MG63 (cell line): ENCODE results near the gene LRMDA. TPM values are rescaled to one million over a fixed set of nuclear protein-coding genes. Genes with fewer than 3 reads are reported as not detected.
"Not testable (repeated sequence)": the region's sequence is repeated elsewhere in the genome, so short reads cannot be mapped to it uniquely, and the experiment has no call there.

Source experiments
- DNase-seq: peaks from one replicate; pipeline ENCODE4 v3.0.0-alpha.2; 2020
- H3K27me3 ChIP-seq: fragments of 250-450 bp; sonication (Bioruptor Pico); 2 replicates; pipeline ENCODE4 v1.5.1; 2020; ENCODE audit warnings: mild to moderate bottlenecking, moderate library complexity
- H3K36me3 ChIP-seq: fragments of 250-450 bp; sonication (Bioruptor Pico); 2 replicates; pipeline ENCODE4 v1.5.1; 2020; ENCODE audit warnings: mild to moderate bottlenecking, moderate library complexity
- H3K4me3 ChIP-seq: fragments of 250-450 bp; sonication (Bioruptor Pico); 2 replicates; pipeline ENCODE4 v1.5.1; 2020; ENCODE audit warnings: mild to moderate bottlenecking, moderate library complexity
- H3K9me3 ChIP-seq: fragments of 250-450 bp; sonication (Bioruptor Pico); 2 replicates; pipeline ENCODE4 v1.5.1; 2020; ENCODE audit warnings: mild to moderate bottlenecking, moderate library complexity
- total RNA-seq: library from RNA; depleted of rRNA; stranded (reverse); fragments of >200 nt; shearing (Covaris generic); gene quantifications from 2 replicates; pipeline ENCODE4 v1.2.3, GENCODE V29; 2014; ENCODE audit warnings: low replicate concordance

LRMDA gene
- total RNA-seq, 1 experiment from 2014 or later = 1.3 TPM

DNA sequence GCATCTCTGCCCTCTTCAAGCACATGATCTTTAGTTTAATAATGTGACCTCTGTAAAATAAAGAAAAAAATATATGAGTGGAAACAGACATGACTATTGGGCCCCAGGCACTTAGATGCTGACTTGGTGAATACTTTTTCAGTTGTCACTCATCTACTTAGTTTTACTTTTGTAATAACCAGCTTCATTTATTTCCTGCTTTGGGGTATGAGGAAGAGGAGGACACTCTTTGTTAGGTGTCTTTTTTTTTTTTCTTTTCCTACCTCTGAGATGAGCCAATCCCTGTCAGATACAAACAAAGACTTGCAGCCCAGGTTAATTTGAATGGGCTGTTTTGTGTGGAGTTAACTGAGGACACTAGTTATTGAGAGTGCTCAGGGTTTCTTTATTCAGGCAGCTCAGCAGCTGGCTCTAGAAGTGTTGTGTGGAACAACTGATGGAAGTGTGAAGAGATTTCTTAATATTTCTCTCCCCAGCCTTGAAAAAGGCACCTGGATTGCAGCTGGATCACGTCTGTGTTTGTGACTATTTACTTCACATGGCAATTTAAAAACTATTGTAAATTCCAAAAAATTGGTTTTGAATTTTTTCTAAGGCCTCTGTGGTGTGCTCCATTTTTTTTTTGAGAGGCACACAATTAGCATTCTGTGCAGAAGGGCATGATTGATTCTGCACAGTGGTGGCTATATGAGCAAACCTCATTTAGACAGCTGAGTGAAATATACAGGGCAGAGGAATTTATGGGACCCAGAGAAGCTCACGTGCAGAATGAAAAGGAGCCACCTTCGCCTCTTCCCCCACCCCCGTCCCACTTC is 333.8 kb downstream of the LRMDA start:
- Histone ChIP-seq H3K27me3 (no peaks in the 10 kb centered on the region), H3K36me3 (no peaks in the 10 kb centered on the region), H3K9me3 (no peaks in the 10 kb centered on the region), H3K4me3 (no peak overlapping the region)
- no peak for DNase-seq

DNA sequence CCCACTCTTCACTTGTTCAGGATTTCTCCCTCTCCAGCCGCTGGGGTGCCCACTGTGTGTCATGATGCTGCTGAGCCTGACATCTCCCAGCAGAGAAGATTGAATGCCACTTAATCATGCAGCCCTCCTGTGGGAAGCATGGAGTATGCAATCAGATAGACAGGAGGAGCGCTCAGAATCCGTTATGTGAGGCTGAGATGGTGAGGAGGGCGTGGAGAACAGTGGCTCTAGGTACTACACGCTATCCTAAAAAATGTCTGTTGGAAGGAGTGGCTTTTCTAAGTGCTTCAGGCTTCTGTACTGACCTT is 334.3 kb downstream of the LRMDA start:
- Histone ChIP-seq H3K4me3 (no peak overlapping the region), H3K9me3 (no peaks in the 10 kb centered on the region), H3K36me3 (no peaks in the 10 kb centered on the region), H3K27me3 (no peaks in the 10 kb centered on the region)
- no peak for DNase-seq

DNA sequence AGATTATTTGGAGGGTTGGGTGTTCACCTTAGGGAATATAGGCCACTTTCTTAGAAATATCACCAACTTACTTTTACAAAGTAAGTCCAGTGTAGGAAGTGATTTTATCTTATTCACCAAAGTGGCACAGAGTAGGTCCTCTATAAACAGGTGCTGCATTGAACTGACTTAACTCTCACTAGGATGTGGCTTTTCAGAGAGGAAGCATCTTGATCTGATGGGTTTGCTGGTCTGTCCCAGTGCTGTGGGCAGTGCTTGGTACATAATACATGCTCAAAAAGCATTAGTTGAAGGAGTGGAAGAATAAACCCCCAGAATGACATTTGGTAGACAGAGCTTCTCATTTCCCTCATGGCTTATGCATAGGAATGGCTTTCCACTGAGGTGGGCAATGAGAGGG is 334.7 kb downstream of the LRMDA start:
- Histone ChIP-seq H3K27me3 (no peaks in the 10 kb centered on the region), H3K4me3 (no peak overlapping the region), H3K36me3 (no peaks in the 10 kb centered on the region), H3K9me3 (no peaks in the 10 kb centered on the region)
- no peak for DNase-seq

DNA sequence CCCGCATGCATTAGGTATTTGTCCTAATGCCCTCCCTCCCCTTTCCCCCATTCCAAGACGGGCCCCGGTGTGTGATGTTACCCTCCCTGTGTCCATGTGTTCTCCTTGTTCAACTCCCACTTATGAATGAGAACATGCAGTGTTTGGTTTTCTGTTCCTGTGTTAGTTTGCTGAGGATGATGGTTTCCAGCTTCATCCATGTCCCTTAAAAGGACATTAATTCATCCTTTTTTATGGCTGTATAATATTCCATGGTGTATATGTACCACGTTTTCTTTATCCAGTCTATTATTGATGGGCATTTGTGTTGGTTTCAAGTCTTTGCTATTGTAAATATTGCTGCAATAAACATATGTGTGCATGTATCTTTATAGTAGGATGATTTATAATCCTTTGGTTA is 335.3 kb downstream of the LRMDA start:
- H3K27me3 ChIP-seq, H3K36me3 ChIP-seq, H3K4me3 ChIP-seq, DNase-seq, H3K9me3 ChIP-seq: not testable (repeated sequence)

DNA sequence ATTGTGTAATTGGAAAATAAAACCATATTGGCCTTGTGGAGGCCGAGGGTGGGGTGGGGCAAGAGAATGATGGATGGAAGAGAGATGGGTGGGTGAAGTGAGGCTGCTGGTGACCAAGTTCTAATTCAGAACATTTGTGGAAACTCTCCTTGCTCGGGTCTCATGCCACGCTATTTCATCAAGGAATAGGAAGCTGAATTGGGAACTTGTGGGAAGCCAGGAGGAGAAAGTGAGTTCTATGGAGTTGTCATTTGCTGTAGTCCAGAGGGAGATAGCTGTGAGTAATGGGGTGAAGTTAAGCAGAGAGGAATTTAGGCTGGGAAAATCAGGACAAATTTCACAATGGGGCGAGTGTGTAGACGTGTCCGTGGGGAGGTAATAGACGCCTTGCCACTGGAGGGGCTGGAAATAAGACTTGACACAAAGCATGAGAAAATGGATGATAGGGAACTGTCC is 339.2 kb downstream of the LRMDA start:
- Histone ChIP-seq H3K9me3 (no peaks in the 10 kb centered on the region), H3K27me3 (no peaks in the 10 kb centered on the region), H3K4me3 (no peak overlapping the region), H3K36me3 (no peaks in the 10 kb centered on the region)
- DNase-seq = no peak

DNA sequence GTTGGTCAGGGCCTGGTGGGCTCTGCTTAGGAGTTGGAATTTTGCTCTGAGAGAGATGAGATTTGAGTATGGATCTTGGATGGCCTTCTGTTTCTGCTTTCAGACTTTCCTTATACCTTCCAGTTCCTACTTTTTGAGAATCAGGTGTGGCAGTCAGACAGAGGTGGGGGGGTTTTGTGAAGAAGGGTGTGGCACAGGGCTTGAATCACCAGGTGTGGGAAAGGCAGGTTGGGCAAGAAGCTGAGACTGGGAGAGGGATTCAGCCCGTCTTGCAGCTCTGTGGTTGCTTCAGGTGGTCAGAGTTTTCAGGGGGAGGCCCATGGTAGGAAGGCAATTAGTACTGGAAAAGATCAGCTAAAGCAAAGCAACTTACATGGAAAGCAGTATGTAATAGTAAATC is 340.2 kb downstream of the LRMDA start:
- no peaks in the 10 kb centered on the region for H3K36me3 ChIP-seq
- no peaks in the 10 kb centered on the region for H3K27me3 ChIP-seq
- no peak overlapping the region for H3K4me3 ChIP-seq
- no peaks in the 10 kb centered on the region for H3K9me3 ChIP-seq
- DNase-seq = no peak

DNA sequence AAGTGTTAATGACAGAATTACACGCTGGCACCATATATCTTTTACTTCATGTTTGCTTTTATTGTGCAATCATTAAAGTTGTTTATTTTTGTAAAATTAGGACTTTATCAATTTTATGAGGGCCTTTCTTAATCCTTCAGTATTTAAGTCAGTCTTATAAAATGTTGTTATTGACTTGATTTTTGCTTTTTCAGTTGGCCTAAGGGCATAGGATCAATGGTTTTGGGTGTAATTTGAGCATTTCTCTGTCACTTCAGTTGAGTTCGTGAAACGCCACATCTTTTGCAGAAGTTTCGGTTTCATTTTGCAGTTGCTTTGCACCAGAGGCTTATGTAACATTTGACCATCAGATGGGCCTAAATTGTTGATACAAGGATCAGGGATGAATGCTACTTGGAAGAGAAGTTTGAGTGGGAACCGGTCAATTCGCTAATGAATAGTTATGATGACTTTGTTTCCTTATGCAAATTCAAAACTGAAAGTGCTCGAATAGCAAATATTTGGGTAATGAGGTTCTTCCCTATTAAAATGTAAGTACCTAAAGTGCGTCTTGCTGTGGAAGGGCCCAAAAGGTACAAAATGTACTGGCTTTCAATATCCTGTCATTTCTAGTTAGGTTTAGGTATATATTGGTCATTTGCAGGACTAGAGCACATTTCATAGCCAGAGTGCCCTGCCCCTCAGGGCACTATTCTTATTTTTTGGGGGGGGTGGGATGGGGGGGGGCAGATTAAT is 340.9 kb downstream of the LRMDA start:
- Histone ChIP-seq H3K36me3 (no peaks in the 10 kb centered on the region), H3K9me3 (no peaks in the 10 kb centered on the region), H3K27me3 (no peaks in the 10 kb centered on the region), H3K4me3 (peak overlapping the region; percentile 42)
- no peak for DNase-seq

DNA sequence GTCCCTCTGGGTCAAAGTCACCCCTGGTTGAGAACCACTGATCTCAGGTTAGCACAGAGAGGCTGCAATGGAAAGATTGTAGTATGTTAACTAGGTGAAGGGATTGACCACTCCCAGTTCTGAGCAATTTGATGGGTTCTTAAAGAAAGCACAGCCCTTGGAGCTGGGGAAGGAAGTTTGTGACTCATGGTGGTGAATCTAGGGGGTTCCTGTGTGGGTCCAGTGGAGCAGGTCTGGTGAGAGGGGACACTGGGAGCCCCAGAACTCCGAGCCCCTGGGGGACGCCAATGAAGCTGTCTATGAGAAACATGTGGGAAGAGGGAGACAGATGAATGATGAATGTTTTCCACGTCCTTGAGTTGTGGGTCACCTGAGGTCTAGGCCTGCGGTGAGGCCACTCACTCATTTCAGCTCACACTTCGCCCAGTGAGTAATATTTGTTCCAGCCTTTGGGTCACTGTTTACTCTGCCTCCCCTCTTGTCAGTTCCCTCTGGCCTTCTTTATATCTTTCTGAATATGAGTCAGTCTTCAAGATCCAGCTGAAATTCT is 341.9 kb downstream of the LRMDA start:
- no peaks in the 10 kb centered on the region for H3K9me3 ChIP-seq
- peak; percentile 12 for DNase-seq
- no peaks in the 10 kb centered on the region for H3K36me3 ChIP-seq

DNA sequence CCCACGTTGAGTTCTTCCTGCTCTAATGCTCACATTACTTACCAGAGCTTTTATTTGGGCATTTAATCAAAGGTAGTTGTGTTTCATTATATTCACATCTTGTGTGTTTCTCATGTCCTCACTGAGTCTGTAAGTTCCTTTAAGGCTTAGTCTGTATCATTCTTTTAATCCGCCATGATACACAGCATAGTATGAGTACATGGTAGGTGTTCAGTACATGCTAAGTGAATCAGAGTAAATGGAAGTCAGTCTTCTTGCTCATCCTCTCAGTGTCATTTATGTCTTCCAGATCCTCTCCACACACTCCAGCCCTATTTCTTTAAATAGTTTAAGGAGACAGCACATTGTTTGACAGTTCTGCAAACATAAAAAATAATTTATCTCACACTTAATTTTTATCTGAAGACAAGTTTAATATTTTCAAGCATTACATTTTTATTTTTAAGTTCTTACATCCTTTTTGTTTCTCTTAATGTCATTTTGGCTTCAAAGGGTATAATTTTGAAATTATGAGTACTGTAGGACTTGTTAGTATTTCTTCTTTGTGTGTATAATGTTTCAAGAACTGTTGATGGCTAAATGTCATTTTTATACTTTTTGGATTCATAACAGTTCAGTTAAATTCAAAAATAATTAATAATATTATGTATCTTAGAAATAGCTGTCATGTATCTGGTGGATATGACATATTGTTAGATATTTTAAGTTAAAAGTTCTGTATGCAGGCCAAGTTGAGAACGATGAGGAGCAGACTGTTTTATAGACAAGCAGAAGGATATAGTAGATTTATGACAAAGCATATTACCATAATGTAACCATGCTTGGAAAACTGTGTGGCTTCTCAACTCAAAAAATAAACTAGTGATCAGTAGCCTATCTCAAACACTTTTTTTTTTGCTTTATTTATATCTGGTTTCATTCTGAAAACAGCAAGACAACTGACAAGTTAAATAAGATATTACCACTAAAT is 342.7 kb downstream of the LRMDA start:
- Histone ChIP-seq H3K4me3 (no peak overlapping the region), H3K9me3 (no peaks in the 10 kb centered on the region), H3K27me3 (no peaks in the 10 kb centered on the region), H3K36me3 (no peaks in the 10 kb centered on the region)
- no peak for DNase-seq

More for the DNA sequence above, 341.9 kb downstream of the LRMDA start:
- Histone ChIP-seq H3K27me3 (no peaks in the 10 kb centered on the region), H3K4me3 (no peak overlapping the region)

DNA sequence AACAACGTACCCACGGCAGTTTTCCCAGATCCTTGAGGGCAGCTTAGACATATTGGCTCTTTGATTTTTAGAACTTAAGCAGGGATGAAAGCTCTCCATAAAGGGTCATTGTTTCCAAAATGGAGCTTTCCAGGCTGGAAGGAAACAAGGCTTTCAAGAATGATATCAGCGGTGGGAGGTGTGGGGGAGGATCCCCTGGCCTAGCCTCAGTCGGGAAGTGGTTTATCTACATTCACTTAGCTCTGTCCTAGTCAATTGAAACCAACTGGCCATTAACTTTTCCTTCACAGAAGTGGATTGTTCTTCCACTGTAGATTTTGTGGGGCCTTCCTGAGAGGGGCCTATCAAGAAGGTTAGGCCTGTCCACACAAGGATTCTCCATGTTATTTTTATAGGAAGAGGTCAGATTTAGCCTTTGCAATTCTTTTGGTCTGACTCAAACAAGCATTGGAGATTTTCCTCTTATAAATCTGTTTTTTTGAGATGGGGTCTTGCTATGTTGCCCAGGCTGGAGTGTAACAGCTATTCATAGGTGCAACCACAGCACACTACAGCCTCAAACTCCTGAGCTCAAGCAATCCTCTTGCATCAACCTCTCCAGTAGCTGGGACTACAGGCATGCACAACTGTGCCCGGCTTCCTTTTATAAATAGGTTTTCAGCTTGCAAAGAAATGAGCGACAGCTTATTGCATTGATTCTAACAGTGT is 343.5 kb downstream of the LRMDA start:
- no peak for DNase-seq
- no peaks in the 10 kb centered on the region for H3K36me3 ChIP-seq
- H3K9me3 ChIP-seq = no peaks in the 10 kb centered on the region
- no peak overlapping the region for H3K4me3 ChIP-seq
- no peaks in the 10 kb centered on the region for H3K27me3 ChIP-seq

DNA sequence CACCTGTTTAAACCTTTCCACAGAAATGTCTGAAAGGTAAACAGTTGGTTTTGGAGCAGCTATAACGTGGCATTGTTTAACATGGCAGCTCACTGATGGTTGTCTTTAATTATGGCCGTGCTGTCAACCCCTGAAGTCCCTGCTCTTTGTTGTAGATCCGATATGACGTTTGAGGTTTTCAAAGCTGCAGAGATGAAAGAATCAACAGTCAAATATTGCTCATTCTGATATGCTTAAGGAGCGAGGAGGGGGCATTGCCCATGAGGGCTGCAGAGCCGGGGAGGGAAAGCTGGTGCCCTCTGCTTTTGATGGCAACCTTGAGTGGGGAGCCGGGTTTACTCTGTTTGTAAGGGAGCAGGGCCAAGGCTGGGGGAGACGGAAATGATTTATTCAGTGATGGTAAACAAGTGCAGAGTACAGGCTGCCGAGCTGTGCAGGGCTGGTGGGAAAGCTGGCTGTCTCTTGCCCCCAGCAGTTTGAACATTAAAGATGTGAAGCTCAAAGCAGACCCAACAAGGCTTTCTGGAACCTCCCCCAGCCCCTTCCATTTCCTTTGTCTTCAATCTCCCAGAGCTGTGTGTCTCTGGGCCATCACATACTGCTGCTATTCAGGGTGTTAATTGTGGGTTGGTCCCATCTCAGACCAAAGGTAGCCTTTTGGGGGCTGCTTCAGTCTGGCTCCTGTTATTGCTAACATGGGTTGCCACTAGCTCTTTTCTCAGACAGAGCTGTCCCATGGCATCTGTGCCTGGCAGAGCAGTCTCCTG is 345.5 kb downstream of the LRMDA start:
- no peaks in the 10 kb centered on the region for H3K36me3 ChIP-seq
- DNase-seq = no peak
- no peak overlapping the region for H3K4me3 ChIP-seq
- H3K9me3 ChIP-seq = no peaks in the 10 kb centered on the region
- no peaks in the 10 kb centered on the region for H3K27me3 ChIP-seq

DNA sequence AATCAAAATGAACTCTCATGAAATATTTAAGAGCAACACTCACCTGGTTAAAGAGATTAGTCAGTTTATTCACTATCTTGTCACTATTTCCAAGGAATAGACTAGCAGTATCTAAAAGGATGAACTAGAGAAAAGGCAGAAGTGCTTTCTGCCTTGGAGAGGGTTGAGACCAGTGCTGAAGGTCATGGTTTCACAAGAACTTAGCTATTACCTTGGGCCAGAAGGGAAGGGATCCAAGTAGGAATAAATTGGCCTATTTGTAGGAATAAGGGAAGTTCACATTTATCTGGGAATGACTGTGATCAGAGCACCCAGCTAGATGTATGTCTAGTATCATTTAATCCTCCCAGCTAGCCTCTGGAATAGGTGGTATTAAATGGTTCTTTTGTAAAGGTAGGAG is 347.2 kb downstream of the LRMDA start:
- Histone ChIP-seq H3K36me3 (no peaks in the 10 kb centered on the region), H3K27me3 (no peaks in the 10 kb centered on the region; the same call in 1 of the 2 replicates), H3K9me3 (no peaks in the 10 kb centered on the region), H3K4me3 (no peak overlapping the region)
- no peak for DNase-seq

DNA sequence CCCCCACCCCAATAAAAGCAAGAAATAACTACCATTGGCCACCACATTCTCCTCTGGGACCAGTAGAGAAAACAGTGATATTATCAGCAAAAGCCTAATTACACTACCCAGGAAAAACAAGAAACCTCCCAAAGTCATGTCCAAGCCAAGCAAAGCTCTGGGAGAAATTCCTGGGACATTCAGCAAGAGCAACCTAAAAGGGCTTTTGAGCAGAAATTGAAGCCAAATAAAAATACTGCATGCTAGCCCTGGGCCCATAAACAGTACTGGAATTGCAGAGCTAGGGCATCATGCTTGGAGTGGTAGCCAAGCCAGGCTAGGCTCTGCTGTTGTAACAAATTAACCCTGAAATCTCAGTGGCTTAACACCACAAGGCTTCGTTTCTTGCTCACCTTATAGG is 347.9 kb downstream of the LRMDA start:
- H3K9me3 ChIP-seq = no peaks in the 10 kb centered on the region
- H3K4me3 ChIP-seq = no peak overlapping the region
- DNase-seq = no peak
- no peaks in the 10 kb centered on the region for H3K36me3 ChIP-seq
- H3K27me3 ChIP-seq = no peaks in the 10 kb centered on the region; the same call in 1 of the 2 replicates

DNA sequence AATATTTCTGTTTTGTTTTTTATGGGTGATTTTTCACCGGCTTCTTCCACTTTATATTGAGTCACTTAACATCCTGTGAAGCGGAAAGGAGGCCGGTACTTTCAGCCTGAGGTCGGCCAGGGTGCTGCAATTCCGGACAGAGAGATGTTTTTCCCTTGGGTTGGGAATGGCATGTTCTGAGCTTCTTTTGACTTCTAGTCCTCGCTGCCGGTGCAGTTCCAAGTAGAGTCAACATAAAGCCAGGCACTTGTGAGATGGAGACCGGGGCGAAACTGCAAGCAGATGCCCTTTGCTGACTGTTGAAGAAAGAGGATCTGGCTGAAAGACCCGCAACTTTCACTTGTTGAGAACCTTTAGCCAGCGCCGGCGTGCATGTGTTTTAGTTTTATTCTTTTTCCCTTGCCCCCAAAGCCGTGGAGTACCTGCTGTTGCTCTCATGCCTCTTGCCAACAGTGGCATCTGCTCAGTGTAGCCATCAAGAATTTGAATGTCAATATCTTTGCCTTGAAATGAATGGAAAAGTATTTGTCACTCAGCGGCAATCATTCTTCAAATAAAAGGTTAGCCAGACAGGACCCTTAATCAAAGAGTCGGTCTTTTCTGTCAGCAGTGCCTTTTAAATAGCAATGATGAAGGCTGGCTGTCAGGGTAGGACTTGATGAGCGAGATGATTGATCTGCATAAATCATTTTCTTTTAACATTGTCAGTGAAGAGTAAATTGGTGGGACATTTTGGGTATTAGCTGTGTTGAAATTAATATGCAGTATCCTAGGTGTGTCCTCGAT is 351.2 kb downstream of the LRMDA start:
- no peaks in the 10 kb centered on the region for H3K36me3 ChIP-seq
- no peak for DNase-seq
- H3K9me3 ChIP-seq = no peaks in the 10 kb centered on the region
- H3K4me3 ChIP-seq = no peak overlapping the region
- no peaks in the 10 kb centered on the region; the same call in 1 of the 2 replicates for H3K27me3 ChIP-seq
